ENCODE data around the gene ACYP1.

ACYP1 gene

DNA sequence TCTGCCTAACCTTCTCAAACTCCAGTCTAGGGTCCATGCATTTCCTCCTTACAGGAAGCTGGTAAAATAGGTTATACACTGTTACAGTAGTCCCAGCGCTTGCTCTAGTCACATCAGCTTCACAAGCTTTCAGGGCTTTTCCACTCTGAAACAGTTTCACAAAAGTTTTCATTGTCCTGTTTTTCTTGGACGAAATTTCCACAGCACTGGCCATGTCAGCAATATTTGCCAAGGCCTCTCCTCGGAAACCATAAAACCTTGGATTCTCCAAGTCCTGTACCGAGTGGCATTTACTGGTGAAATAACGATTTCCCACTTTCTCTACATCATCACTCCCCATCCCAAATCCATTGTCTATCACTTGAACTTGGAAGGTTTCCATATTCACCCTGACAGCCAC, 14.7 kb downstream of the ACYP1 start:
- TF ChIP-seq, protein P1, sequence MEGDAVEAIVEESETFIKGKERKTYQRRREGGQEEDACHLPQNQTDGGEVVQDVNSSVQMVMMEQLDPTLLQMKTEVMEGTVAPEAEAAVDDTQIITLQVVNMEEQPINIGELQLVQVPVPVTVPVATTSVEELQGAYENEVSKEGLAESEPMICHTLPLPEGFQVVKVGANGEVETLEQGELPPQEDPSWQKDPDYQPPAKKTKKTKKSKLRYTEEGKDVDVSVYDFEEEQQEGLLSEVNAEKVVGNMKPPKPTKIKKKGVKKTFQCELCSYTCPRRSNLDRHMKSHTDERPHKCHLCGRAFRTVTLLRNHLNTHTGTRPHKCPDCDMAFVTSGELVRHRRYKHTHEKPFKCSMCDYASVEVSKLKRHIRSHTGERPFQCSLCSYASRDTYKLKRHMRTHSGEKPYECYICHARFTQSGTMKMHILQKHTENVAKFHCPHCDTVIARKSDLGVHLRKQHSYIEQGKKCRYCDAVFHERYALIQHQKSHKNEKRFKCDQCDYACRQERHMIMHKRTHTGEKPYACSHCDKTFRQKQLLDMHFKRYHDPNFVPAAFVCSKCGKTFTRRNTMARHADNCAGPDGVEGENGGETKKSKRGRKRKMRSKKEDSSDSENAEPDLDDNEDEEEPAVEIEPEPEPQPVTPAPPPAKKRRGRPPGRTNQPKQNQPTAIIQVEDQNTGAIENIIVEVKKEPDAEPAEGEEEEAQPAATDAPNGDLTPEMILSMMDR (IDR thresholded peaks at IDR 0.05; ENCODE audit: extremely low read depth, missing control alignments) = no peak
- DNase-seq (ENCODE audit: low spot score) = no peak

DNA sequence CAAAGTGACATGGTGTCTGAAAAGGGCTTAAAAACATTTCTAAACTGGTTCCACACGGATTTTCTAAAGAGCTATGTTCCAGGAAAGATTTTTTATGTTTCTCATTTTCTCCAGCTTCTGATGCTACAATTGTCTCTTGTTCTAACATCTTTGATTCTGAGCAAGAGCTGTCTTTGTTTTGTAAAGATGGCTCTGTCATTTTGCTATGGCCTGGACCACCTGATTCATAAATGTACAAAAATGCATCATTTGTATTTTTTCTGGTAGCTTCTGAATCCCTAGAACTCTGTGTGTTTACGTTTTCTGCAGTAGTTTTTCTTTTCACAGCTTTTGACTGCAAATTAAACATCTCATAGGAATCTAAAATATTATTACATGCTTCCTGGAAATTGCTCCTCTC, 15.7 kb downstream of the ACYP1 start:
- DNase-seq (ENCODE audit: low spot score) = no peak

DNA sequence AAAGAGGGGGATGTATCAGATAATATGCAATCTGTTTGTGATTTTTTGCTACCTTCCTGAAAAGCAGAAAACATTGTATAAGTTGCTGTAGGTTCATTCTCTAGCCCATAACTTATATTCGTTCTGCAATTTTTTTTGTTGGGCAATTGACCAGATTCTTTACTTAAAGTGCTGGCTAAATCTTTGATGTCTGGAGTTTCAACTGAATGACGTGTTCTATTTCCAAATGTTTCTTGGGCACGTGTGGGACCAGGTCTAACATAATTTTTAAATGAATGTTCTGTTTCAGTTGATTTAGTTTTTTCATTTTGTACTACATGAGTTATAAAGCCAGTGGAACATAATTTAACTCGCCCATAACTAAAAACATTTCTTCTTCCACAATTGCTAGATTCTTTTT, 16.3 kb downstream of the ACYP1 start:
- TF ChIP-seq, protein P1 (IDR thresholded peaks at IDR 0.05; ENCODE audit: extremely low read depth, missing control alignments) = no peak
- DNase-seq (ENCODE audit: low spot score) = no peak

More for the DNA sequence above, 15.7 kb downstream of the ACYP1 start:
- TF ChIP-seq, protein P1 (IDR thresholded peaks at IDR 0.05; ENCODE audit: extremely low read depth, missing control alignments) = no peak

DNA sequence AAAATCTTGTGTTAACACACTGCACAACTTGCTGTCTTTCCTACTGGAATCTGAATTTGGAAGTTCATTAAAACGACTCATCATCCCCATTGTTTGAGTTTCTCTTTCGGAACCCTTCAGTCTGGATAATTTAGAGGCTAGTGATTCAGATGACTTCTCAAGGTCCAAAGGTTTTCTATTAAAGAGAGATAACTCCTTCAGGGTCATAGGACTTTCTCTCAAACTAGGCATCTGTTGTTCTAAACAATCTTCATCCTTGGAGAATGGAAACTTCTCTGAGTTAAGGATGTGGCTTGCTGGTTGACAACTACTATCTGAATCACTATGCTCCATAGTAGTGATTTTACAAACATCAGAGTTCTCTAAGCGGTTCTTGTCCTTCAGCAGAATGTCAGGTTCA, 16.9 kb downstream of the ACYP1 start:
- no peak for DNase-seq (ENCODE audit: low spot score)
- TF ChIP-seq, protein P1 (IDR thresholded peaks at IDR 0.05; ENCODE audit: extremely low read depth, missing control alignments) = no peak

DNA sequence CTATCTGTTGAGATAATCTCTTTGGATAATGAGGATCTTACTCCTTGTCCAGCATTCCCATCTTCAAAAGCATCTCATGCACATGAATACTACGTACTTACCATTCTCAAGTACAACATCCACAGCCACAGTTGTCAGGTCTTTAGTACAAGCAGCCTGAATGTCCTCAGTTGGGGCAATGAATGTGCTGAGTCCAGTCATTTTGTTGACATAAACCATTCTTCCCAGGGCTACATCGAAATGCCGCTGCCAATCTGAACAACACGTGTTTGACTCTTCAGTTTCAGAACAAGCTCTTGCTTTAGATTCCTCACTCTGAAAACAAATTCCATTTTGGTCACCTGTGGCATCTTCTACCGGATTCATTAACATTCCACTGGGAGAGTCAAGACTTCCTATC, 17.5 kb downstream of the ACYP1 start:
- TF ChIP-seq, protein P1 (IDR thresholded peaks at IDR 0.05; ENCODE audit: extremely low read depth, missing control alignments) = no peak
- DNase-seq (ENCODE audit: low spot score) = no peak

DNA sequence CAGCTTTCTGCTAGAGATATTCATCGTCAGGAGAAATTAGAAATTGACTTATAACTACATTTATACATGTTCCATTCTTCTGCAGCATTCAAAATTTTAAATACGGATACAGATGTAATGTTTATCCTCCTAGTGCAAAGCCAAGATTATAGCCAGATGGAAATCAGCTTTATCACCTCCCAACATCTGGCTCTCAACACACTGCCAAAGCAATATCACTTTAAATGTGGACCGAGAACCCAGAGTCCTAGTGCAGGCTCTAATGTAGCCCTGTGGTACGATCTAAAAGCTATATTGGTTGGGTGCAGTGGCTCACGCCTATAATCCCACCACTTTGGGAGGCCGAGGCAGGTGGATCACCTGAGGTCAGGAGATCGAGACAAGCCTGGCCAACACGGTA, 19.1 kb downstream of the ACYP1 start:
- no peak for DNase-seq (ENCODE audit: low spot score)
- TF ChIP-seq, protein P1 (IDR thresholded peaks at IDR 0.05; ENCODE audit: extremely low read depth, missing control alignments) = no peak

DNA sequence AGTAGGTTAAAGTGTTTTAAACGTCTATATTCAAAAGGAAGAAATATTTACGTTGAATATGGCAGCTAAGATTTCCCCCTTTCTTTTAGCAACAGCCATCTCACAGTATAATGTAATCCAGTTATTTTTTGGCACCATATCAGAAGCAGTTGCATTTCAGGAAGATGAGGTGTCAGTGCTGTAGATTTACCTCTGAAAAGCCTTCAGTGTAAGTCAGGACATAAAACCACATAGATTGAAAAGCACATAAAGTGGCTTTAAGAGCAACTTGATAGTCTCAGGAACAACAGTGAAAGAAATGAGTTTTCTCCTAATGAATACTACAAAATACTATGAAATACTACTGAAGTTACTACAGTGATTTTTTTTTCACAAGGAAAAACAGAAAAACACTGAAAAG, 19.5 kb downstream of the ACYP1 start:
- TF ChIP-seq, protein P1 (IDR thresholded peaks at IDR 0.05; ENCODE audit: extremely low read depth, missing control alignments) = no peak
- DNase-seq (ENCODE audit: low spot score) = no peak

Measured in GM20000 (cell line).